ENCODE measurements around the gene RAB6B.

The RAB6B gene

DNA sequence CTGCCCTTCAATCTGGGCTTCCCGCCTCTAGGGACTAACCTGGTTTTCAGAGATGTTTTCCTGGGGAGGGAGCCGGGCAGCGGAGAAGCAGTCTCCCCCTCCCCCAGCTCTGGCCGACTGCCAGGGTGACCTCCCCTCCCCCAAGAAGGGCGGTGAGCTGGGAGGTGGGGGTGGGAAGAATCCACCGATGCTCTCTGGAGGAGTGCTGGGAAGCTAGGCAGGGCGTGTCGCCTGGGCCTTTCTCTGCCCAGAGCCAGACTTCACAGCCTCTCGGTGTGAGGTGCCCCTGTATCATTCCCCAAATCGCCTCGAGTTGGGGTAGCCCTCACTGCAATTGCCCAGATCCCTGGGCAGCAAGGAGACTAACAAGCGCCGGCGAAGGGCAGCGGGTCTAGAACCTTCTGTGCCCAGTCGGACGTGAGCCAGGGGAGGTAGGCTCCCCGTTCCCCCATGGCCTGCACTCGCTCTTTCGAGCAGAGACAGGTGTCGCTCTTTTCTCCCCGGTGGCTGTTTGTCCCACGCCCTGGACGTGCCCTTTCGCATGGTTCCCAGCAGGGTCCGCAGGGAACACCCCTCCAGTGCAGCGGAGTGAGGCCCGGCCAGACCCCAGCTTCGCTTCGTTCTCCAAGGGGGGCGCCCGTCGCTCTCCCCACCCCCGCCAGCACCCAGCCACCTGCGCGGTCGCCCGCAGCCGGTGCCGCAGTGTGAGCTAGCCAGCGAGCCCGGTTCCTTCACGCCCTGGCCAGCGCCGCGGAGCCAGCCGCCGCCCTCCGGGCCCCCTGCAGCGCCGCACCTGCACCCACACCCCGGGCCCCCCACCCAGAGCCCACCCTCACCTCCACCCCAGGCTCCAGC is 1.1 kb downstream of the RAB6B start:
- no peak for DNase-seq

DNA sequence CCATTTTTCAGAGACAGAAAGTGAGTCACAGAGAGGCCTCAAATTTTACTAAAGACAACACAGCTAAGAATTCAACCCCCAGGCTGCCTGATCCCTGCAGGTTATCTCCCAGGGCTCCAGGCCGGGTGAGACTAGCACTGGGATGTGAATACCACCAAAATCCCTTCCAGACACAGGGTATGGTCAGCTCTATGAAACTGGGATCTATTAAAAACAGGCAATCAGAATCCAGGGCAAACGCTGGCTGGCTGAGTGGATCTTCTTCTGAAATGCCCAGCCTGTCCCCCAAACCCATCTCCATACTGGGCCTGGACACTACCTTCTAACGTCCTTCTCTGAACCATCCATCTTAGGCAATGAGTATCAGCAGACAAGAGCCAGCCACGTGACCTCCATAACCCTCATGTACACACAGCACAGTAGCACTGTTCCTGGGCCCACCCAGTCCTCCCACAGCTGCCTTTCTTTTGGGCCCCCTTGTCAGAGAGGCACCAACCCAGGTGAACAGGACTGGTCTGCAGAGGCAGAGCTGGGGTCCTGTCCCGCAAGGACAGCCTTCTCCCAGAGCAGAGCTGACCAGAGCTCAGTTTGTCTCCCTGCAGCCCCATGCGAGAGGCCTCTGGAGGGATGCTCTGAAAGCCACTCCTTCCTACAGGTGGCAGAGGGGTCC is 1.9 kb downstream of the RAB6B start:
- no peak for DNase-seq

DNA sequence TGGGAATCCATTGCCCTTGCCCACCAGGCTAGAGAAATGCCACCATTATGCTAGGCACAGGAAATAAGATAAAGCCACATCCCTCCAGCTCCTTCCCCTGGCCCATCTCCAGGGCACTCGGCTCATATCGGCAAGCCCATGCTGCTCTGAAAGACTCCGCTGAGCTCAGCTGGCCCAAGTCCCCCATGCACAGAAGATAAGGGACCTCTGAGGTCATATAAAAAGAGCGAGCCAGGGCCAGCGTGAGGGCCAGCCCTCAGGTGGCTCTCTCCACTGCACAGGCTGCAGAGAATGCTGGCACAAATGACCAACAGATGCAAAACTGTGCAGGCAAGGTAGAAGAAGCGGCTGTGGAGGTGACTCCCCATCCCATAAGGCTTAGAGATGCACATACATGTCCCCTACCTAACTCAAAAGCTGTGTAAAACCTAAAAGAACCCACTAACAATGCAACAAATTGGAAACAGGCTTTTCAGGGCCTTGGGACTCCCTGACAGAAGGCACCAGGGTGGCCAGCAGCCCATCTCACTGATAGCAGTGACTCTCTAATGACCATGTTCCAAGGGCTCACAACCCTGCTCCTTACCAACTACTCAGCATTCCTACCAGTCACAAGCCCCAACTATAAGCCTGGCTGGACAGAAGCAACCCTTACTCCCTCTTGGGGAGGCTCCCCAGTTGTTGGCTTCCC is 3.0 kb downstream of the RAB6B start:
- no peak for DNase-seq

DNA sequence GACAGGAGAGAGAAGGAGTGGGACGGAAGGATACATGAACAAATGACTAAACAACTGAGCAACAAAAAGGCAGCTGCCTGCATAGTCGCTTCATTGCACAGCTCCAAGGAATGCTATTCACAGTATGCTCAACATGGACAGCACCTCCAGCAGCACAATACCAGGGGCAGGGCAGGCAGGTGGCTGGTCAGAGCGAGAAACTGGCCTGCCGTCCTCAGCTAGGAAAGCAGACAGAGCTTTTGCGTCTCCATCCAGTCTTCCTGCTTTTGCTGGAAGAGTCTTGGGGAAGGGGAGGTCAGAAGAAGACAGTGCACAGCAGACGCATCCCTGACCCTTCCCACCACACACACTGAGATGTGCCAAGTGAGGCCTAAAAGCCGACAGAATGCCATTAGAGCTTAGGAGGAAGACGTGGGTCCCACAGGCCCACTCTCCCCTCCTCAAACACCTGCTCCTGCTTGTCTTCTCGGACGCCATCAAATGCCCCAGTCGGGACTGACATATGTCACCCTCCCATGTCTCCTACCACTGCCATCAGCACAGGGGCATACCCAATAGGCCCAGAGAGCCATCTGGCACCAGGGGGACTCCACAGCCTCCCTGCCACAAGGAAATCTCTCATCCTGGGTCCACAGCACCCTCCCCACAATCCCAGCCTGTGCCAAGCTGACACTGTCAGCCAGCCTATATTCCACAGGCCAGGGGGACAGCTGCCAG is 3.9 kb downstream of the RAB6B start:
- DNase-seq: no peak

DNA sequence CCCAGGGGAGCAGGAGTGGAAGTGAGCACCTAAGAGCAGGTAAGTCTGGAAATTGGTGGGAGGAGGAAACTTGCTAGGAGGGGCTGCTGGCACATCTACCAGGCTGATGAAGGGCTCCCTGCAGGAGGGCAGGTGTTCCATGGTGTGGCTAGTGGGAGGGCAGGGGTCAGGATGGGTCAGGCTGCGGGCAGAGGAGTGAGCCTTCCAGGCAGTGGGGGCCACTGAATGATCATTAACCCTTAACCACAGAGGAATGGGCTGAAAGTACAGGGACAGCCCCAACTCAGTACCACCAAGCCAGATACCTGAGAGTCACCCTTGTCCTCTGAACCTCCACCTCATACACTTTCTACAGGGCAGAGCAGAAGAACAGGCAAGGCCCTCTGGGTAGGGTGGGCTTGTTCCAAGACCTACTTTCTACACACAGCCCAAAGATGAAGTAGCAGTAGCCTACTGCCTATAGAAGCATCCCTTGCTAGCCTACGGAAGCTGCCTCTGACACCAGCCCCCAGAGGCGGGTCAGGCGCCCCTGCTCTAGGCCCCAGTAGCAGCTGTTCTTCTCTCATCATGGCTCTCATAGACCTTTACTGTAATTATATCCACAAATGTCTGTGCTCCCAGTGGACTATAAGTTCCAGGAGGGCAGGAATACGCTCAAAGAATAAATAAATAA is 4.6 kb downstream of the RAB6B start:
- no peak for DNase-seq

DNA sequence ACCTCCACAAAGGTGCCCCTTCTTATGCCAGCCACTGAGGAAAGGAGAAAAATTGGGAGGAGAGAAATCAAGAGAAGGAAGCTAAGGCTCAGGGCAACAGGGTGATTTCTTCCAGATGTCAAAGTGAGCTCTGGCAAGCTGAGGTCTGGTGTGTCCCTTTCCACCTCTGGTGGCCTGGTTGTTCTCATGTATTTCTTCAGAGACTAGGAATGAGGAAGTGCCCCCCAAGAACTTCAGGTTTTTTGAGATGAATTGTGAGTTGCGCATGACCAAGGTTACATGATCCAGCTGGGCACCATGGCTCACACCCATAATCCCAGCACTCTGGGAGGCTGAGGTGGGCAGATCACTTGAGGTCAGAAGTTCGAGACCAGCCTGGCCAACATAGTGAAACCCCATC is 5.6 kb downstream of the RAB6B start:
- no peak for DNase-seq

DNA sequence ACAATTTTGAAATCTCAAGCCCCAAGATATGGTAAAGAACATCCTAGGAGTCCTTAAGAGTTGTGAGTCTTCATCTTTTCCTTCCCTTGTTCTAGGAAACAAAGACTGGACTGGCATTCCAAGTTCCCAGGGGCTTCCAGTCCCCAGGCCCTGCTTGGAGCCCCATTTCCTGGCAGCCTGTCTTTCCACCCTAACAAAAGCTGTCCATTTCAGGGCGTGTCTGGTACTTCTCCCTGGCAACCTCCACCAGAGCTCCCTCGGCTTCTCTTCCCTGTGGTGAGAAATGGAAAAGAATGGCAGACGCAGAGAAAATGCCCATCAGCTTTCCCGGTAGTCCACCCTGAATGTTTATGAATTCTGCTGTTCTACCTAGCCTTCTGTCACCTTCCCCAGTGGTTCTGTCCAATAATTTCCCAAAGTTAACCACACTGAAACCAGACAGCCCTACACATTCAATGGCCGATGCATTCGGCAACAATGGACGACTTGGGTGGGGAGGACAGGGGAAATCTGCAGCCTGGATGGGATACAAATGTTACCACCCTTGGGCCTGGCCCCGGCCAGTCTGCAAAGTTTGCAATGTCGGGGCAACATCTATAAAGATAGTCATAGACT is 6.8 kb downstream of the RAB6B start:
- no peak for DNase-seq

DNA sequence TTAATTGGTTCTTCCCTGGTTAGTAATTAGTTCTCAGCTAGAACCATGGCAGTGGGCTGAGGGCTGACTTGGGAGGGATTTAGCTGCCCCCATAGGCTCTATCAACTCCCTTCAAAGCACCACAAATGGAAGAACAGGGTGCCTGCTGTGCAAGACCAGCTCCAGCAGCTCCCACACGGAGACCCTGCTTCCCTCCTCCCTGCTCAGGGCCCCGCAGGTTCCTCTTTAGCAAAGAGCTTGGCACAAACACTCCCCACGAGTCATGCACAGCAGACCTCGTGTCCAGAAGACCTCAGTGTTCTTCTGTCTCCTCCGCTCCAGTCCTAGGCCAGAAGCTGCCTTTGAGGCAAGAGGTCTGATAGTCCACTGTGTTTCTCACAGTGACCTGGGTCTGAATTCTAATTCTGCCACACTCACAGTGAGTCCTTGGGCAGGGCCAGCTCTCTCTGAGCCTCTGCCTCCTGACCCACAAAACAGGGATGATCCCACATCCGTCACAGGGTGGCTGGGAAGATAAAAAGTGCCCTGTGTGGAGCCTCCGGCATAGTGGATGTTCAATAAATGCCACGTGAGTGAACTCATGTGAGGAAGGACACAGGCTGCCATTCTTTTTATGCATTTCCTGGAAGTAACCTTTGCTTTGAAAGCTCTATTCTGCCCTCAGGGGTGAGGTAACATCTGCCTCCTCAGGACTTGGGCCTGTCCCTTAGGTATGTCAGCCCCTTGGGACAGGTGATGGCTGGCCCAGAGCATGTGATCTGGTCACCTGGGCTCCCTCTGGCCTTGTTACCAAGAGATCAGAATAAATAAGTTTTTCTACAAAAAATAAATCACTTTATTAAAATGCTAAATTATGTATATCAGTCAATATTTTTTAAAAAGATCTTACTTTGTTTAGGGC is 7.6 kb downstream of the RAB6B start:
- no peak for DNase-seq

DNA sequence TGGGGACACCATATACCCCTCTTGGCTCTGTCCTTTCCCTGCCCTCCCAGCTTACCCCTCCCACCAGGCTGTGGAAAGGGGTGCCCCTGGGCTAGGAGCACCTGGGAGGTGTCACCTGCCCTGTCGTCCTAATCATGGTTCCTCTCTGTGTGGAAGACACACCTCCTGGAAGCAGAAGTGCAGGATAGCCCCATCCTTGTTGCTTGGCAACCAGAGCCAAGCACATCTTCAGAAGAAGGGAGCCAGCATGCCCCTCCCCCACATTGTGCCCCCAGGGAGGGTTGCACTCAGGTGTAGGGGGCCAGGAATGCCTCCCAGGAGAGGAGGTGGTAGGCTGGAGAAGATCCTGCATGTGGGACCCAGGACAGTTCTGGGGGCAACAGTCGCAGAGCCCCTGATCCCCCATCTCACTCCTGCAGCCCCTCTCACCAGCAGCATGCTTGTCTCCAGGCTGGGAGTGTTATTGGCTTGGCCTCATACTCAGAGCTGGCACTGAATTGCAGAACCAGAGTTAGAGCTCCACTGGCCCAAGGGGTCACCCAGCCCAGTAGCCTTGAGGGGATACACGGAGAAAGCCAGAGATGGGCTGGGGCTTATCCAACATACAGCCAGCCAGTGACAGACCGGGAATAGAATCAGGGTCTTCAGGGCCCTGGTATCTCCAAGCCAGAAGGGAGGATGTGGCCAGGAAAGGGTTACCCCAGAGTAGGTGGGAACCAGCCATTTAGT is 8.4 kb downstream of the RAB6B start:
- no peak for DNase-seq

DNA sequence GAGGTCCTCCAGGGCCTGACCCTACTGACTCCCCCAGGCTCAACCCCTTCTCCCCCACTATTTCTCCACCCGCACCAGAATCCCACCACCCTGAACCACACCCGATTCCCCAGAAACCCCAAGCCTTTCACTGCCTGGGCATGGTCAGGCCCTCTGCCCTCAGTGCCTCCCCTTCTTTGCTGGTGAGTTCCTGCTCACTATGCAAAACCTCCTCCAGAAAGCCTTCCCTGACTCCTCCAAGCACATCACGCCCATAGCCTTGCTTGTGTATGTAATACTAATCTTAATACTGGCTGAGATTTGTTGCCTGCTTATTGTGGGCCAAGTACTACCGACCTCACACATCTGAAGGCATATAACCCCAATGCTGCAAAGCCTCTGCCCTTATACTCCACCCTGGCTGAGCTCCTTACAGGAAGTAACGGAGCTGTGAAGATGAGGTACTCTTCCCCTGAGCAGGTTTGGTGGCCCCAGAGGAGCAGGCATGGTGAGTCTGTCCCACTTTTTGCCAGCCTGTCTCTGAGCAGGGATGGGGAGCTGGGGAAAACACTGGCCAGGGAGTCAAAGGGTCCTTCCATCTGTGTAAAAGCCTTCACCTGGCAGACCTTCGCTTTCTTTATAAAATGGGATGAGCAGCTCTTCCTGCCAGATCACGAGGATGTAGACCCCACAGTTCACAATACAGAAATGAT is 9.5 kb downstream of the RAB6B start:
- DNase-seq: no peak

DNA sequence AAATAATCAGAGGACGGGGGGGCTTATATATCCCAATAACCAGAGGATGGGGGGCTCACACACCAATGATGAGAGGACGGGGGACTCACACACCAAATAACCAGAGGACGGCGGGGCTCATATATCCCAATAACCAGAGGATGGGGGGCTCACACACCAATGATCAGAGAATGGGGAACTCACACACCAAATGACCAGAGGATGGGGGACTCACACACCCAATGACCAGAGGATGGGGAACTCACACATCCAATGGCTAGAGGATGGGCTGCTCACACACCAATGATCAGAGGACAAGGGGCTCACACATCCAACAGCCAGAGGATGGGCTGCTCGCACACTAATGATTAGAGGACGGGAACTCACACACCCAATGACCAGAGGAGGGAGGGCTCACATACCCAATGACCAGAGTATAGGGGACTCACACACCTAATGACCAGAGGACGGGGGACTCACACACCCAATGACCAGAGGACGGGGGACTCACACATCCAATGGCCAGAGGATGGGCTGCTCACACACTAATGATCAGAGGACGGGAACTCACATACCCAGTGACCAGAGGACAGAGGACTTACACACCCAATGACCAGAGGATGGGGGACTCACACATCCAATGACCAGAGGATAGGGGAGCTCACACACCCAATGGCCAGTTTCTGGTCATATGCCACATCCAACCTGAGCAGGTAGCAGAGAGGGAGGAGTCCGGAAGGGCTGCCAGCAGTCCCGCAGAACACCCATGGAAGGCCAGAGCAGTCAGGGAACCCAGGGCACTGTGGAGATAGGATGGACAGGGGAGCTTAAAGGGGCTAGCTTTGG is 10.6 kb downstream of the RAB6B start:
- DNase-seq: no peak

DNA sequence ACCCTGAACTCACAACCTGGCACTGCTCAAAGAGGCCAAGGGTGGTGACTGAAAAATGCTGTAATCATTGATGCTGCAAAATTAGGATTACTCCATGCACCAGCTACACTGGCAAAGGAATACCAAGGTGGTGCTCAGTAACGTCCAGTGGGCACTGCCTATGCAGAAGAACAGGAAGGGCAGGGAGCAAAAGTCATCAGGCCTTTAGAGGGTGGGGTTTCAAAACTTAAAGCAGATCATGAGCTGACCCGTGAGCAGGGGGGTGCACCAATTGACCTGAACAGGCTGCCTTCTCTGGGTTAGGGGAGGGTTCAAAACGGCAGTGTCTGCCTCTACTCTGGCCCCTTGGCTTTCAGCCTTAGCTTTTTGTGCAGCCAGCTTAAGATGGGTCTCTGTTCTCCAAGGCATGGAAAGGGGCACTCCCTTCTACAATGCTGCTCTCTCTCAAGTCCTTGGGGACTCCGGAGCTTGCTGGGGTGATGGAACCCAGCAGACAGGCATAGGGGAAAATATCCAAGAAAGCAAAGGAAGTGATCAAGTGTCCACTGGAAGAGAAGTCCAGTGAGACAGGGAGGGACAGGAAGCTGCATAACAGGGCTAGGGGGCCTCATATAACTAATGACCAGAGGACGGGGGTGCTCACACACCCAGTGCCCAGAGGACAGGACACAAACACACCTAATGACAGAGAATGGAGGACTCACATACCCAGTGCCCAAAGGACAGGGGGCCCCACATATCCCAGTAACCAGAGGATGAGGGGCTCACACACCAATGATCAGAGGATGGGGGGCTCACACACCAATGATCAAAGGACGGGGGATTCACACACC is 11.4 kb downstream of the RAB6B start:
- DNase-seq: no peak

DNA sequence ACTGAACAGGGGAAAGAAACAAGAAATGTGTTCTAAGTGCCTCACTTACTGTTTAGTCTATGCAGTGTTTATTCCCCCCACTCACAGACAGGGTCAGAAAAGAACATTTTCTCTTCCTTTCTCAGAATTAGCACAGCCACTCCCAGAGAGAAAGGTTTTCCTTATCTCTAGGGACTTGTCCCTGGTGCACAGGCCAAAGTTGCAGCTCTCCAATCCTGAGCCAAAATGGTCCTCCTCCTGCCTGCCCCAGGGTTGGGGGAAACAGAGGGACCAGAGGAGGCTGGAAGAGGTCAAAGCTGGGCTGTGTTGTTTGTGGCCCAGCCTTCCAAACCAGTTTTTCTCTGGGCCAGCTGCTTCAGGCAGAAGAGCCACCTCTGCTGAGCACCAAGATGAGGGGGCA is 12.0 kb downstream of the RAB6B start:
- DNase-seq: no peak

DNA sequence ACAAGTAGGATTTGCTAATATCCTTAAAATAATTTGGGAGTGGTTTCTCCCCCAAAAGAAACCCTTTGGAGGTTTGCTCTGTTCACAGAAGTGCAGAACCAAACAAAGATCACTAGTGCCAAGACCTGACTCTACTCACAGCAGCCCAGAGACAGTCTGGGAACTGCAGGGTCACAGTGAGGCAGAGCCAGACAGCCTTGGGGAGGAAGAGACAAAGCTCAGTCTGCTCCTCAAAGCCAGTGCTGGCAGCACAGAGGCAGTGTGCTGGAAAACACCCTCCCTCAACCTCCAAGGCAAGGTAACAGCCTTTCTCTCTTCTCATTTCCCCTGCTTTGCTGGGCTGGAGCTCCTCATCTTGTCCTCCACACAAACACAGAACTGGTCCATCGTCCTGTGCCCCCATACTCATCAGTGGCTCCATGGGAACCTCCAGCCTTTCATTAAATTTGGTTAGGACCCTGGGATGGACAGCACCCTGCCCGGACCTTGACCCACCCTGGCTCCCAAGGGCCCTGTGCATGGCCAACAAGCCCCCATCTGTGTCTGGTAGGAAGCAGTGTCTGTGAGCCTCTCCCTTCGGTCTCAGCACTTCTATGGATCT is 12.6 kb downstream of the RAB6B start:
- DNase-seq: no peak

DNA sequence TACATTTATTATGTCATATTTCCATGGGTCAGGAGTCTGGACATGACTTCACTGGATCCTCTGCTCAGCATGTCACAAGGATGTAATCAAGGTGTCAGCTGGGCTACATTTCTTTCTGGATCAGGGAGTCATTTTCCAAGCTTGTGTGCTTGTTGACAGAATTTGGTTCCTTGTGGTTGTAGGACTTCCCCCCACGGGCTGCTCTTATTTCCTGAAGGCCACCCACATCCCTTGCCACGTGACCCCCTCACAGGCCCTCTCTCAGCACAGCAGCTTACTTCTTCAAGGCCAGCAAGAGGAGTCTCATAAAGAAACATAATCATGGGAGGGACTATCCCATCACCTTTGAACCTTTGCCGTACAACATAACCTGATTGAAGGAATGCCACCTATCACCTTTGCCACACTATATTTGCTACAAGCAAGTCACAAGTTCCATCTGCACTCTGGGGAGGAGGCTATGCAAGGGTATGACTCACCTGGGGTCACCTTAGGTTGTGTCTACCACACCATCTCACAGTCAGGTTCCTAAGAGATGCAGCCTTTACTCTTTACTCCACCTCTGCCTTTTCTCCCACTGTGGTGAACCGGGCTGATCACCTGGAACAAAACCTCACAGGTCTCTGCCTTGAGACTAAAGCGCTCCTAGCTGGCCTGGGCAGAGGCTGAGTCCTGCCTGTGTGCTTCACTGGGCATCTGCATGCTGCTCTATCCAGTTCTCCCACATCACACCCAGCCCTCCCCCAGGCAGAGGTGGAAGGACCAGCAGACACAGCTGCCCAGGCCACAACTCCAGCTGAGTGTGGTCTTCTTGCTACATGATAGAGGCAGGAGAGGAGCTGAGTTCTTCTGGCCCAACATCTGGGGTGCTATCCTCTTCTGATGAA is 13.5 kb downstream of the RAB6B start:
- no peak for DNase-seq

DNA sequence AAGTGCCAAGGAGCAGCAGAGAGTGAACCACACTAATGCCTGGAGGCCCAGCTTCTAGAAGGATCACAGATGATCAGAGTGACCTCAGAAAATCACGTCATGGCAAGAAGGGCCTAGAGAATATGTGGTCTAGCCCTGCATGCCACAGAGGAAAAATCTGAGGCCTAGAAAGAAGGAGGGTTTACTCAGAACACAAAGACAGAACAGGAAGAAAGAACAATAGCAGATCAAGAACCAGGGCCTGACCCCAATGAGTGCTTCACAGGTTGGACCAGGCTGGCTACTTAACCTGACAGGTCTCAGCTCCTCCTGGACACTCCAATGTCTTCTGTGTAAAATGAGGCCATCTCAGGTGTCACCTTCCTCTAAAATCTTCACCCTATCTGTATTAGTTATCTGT is 14.2 kb downstream of the RAB6B start:
- DNase-seq: no peak

All from CD4-positive, alpha-beta T cell treated with Interleukin-17A for 4 hours (primary cell).